H1 (cell line): ENCODE results near the gene PAIP1. TPM values are rescaled to one million over a fixed set of nuclear protein-coding genes. Genes with fewer than 3 reads are reported as not detected.

Experiments
- CTCF ChIA-PET: fragments of 300-600 bp; sonication (Branson Sonifier 250); formaldehyde crosslinking; loops from one replicate; lab custom pipeline; 2021; ENCODE audit not compliant: partially characterized antibody; lab: Charles Lee
- POLR2A ChIA-PET: fragments of 300-600 bp; sonication (Branson Sonifier 250); formaldehyde crosslinking; loops from one replicate; lab custom pipeline; 2021; ENCODE audit warnings: inconsistent platforms; ENCODE audit not compliant: partially characterized antibody; lab: Charles Lee
- DNase-seq, 2 experiments: peaks; one replicate each; pipeline versions ENCODE4 v3.0.0 to v3.0.0-alpha.2; 2010 to 2022; ENCODE audit warnings: low spot score in 2 of 2, low read depth in 1 of 2, mixed read lengths in 1 of 2
- FAIRE-seq: peaks from 2 replicates; lab custom pipeline; 2011; peaks lifted over from hg19 to GRCh38; lab: Jason Lieb, UNC
- H2AFZ ChIP-seq: 2 replicates; pipeline ENCODE4 v1.8.1; 2012; ENCODE audit warnings: low read length, inconsistent platforms
- H2AK5ac ChIP-seq: 2 replicates; pipeline ENCODE4 v1.6.1; 2013; ENCODE audit warnings: low read depth, low read length
- H2BK120ac ChIP-seq: replicated peaks from 2 replicates; pipeline ENCODE3; 2013; ENCODE audit warnings: low read depth, low read length, inconsistent platforms
- H2BK12ac ChIP-seq: 2 replicates; pipeline ENCODE4 v1.6.1; 2013; ENCODE audit warnings: low read depth, low read length
- H2BK15ac ChIP-seq: 2 replicates; pipeline ENCODE4 v1.6.1; 2013; ENCODE audit warnings: low read length
- H2BK20ac ChIP-seq: 2 replicates; pipeline ENCODE4 v1.6.1; 2013; ENCODE audit warnings: low read length
- H2BK5ac ChIP-seq: 2 replicates; pipeline ENCODE4 v1.6.1; 2013; ENCODE audit warnings: low read depth, low read length
- H3K14ac ChIP-seq: 2 replicates; pipeline ENCODE4 v1.6.1; 2013; ENCODE audit warnings: inconsistent platforms; ENCODE audit not compliant: insufficient read length
- H3K18ac ChIP-seq: 2 replicates; pipeline ENCODE4 v1.6.1; 2013; ENCODE audit warnings: low read length; ENCODE audit errors: extremely low read depth
- H3K23ac ChIP-seq: 2 replicates; pipeline ENCODE4 v1.6.1; 2013; ENCODE audit warnings: inconsistent platforms; ENCODE audit not compliant: insufficient read length
- H3K23me2 ChIP-seq: 2 replicates; pipeline ENCODE4 v1.6.1; 2013; ENCODE audit warnings: low read depth, low read length
- H3K27ac ChIP-seq: 2 replicates; pipeline ENCODE4 v1.6.1; 2011; ENCODE audit warnings: low read depth, low read length, inconsistent platforms
- H3K27me3 ChIP-seq, 4 experiments: replicated peaks in 1 of 4; 1 replicate in 1 of 4; 2 replicates in 3 of 4; pipeline versions ENCODE4 v1.6.1 to v1.8.1; 2011 to 2013; ENCODE audit warnings: low read length in 3 of 4, mild to moderate bottlenecking in 3 of 4, inconsistent platforms in 2 of 4, mixed read lengths in 2 of 4, moderate library complexity in 1 of 4; ENCODE audit not compliant: control insufficient read depth in 3 of 4, insufficient read depth in 3 of 4; ENCODE audit errors: extremely low read depth in 1 of 4
- H3K36me3 ChIP-seq, 4 experiments: 2 replicates each; pipeline versions ENCODE4 v1.6.1 to v1.8.1; 2011 to 2013; ENCODE audit warnings: mild to moderate bottlenecking in 4 of 4, low read length in 3 of 4, moderate library complexity in 2 of 4, control low read depth in 1 of 4, inconsistent platforms in 1 of 4; ENCODE audit not compliant: insufficient read depth in 4 of 4, control insufficient read depth in 2 of 4
- H3K4ac ChIP-seq: replicated peaks from 2 replicates; pipeline ENCODE3; 2013; ENCODE audit warnings: low read length, low read depth, mixed read lengths, inconsistent platforms; ENCODE audit not compliant: insufficient read length
- H3K4me1 ChIP-seq, 4 experiments: replicated peaks in 1 of 4; 1 replicate in 1 of 4; 2 replicates in 3 of 4; pipeline versions ENCODE4 v1.6.1 to v1.8.1; 2011 to 2013; ENCODE audit warnings: low read length in 3 of 4, inconsistent platforms in 2 of 4, mixed read lengths in 1 of 4; ENCODE audit not compliant: insufficient read depth in 4 of 4, control insufficient read depth in 3 of 4
- H3K4me2 ChIP-seq, 2 experiments: 2 replicates each; pipeline versions ENCODE4 v1.6.1 to v1.8.1; 2011 to 2013; ENCODE audit warnings: low read depth in 2 of 2, low read length in 2 of 2, control low read depth in 1 of 2, inconsistent platforms in 1 of 2, mild to moderate bottlenecking in 1 of 2; ENCODE audit not compliant: insufficient read depth in 1 of 2
- H3K4me3 ChIP-seq, 4 experiments: fragments of 200-600, 300-600 bp in 1 of 4; sonication (generic), shearing (Covaris generic), sonication (Bioruptor Twin) in 1 of 4; 2 replicates each; pipeline versions ENCODE4 v1.5.1 to v1.8.1; 2011 to 2016; ENCODE audit warnings: low read length in 4 of 4, low read depth in 3 of 4, control low read depth in 2 of 4, inconsistent platforms in 2 of 4, mild to moderate bottlenecking in 2 of 4, mixed read lengths in 1 of 4, moderate library complexity in 1 of 4; ENCODE audit not compliant: insufficient read depth in 2 of 4; ENCODE audit errors: extremely low read depth in 1 of 4
- H3K56ac ChIP-seq: replicated peaks from 2 replicates; pipeline ENCODE3; 2013; ENCODE audit warnings: low read depth, mild to moderate bottlenecking, mixed read lengths, low read length, inconsistent platforms; ENCODE audit not compliant: insufficient read length
- H3K79me1 ChIP-seq: 2 replicates; pipeline ENCODE4 v1.6.1; 2013; ENCODE audit warnings: low read depth, low read length, control low read depth
- H3K79me2 ChIP-seq, 2 experiments: 2 replicates each; pipeline versions ENCODE4 v1.6.1 to v1.8.1; 2012 to 2013; ENCODE audit warnings: low read length in 2 of 2, mild to moderate bottlenecking in 2 of 2, inconsistent platforms in 1 of 2; ENCODE audit not compliant: insufficient read depth in 2 of 2, control insufficient read depth in 1 of 2
- H3K9ac ChIP-seq, 4 experiments: replicated peaks in 1 of 4; 1 replicate in 1 of 4; 2 replicates in 3 of 4; pipeline versions ENCODE4 v1.6.1 to v1.8.1; 2011 to 2013; ENCODE audit warnings: low read depth in 3 of 4, low read length in 3 of 4, control low read depth in 2 of 4, mild to moderate bottlenecking in 2 of 4, moderate library complexity in 2 of 4, inconsistent platforms in 1 of 4; ENCODE audit errors: extremely low read depth in 1 of 4
- H3K9me3 ChIP-seq, 2 experiments: 2 replicates each; pipeline versions ENCODE4 v1.6.1 to v1.8.1; 2012 to 2013; ENCODE audit warnings: mild to moderate bottlenecking in 2 of 2, moderate library complexity in 2 of 2, control low read depth in 1 of 2, inconsistent platforms in 1 of 2, low read depth in 1 of 2, low read length in 1 of 2, mixed read lengths in 1 of 2; ENCODE audit not compliant: insufficient read depth in 2 of 2
- H4K20me1 ChIP-seq, 2 experiments: replicated peaks in 1 of 2; 2 replicates each; pipeline versions ENCODE3 to v1.8.1; 2011 to 2013; ENCODE audit warnings: inconsistent platforms in 2 of 2, low read length in 2 of 2, mild to moderate bottlenecking in 1 of 2; ENCODE audit not compliant: insufficient read depth in 2 of 2, control insufficient read depth in 1 of 2
- H4K5ac ChIP-seq: 2 replicates; pipeline ENCODE4 v1.6.1; 2013; ENCODE audit warnings: low read length, low read depth, mixed read lengths, inconsistent platforms; ENCODE audit not compliant: insufficient read length
- H4K8ac ChIP-seq: 2 replicates; pipeline ENCODE4 v1.8.0; 2013; ENCODE audit warnings: mild to moderate bottlenecking, moderate library complexity, low read length, inconsistent platforms; ENCODE audit not compliant: insufficient read depth; ENCODE audit errors: extremely low read depth
- H4K91ac ChIP-seq: replicated peaks from 2 replicates; pipeline ENCODE3; 2013; ENCODE audit warnings: low read length, mixed read lengths, inconsistent platforms; ENCODE audit not compliant: insufficient read length
- ASH2L ChIP-seq: fragments of 200-600, 300-600 bp; sonication (generic); IDR thresholded peaks from one replicate; pipeline ENCODE4 v1.7.1; 2017; ENCODE audit warnings: low read length
- BACH1 ChIP-seq: IDR thresholded peaks from 2 replicates; pipeline ENCODE4 v1.6.1; 2012; ENCODE audit warnings: low read length, improper control_type of control experiment
- BCL11A ChIP-seq, 2 experiments: IDR thresholded peaks; one replicate each; pipeline ENCODE4 v1.6.1; 2011; ENCODE audit warnings: low read depth in 2 of 2, low read length in 2 of 2, mild to moderate bottlenecking in 2 of 2
- CHD2 ChIP-seq: IDR thresholded peaks from 2 replicates; pipeline ENCODE4 v1.6.1; 2012; ENCODE audit warnings: low read length, improper control_type of control experiment
- EP300 ChIP-seq, 2 experiments: IDR thresholded peaks; 1 replicate in 1 of 2; 2 replicates in 1 of 2; pipeline ENCODE4 v1.6.1; 2011 to 2012; ENCODE audit warnings: low read depth in 2 of 2, low read length in 2 of 2, mild to moderate bottlenecking in 2 of 2, borderline replicate concordance in 1 of 2, inconsistent platforms in 1 of 2, moderate library complexity in 1 of 2
- GTF2F1 ChIP-seq: IDR thresholded peaks from 2 replicates; pipeline ENCODE4 v1.6.1; 2012; ENCODE audit warnings: low read depth, low read length, improper control_type of control experiment, borderline replicate concordance
- KDM1A ChIP-seq: fragments of 200-600, 300-600 bp; sonication (generic); IDR thresholded peaks from 2 replicates; pipeline ENCODE4 v1.7.1; 2016; ENCODE audit warnings: mild to moderate bottlenecking, low read length, borderline replicate concordance
- SIX5 ChIP-seq: IDR thresholded peaks from 2 replicates; pipeline ENCODE4 v1.6.1; 2011; ENCODE audit warnings: mild to moderate bottlenecking, low read depth, low read length
- TCF12 ChIP-seq: IDR thresholded peaks from 2 replicates; pipeline ENCODE4 v1.6.1; 2011; ENCODE audit warnings: low read depth, mild to moderate bottlenecking, low read length
- YY1 ChIP-seq: IDR thresholded peaks from 2 replicates; pipeline ENCODE4 v1.6.1; 2011; ENCODE audit warnings: low read depth, mild to moderate bottlenecking, low read length
- WGBS, 2 experiments: shearing (Covaris generic) in 1 of 2; methylation state at CpG; one replicate each; pipeline versions ENCODE4 v1.1.6 to v1.1.7; 2013 to 2015; ENCODE audit warnings: low lambda C conversion rate in 2 of 2, mixed read lengths in 2 of 2, inconsistent platforms in 1 of 2, low coverage in 1 of 2, missing lambda C conversion rate in 1 of 2; ENCODE audit not compliant: insufficient replicate concordance in 2 of 2, insufficient coverage in 1 of 2, insufficient read length in 1 of 2; ENCODE audit errors: extremely low coverage in 1 of 2, missing lambda C conversion rate in 1 of 2; 5-methylcytosine and 5-hydroxymethylcytosine counted together
- polyA plus RNA-seq, 7 experiments: library from polyadenylated mRNA; depleted of rRNA in 3 of 7; stranded (reverse) in 5 of 7; unstranded in 2 of 7; fragments of >200 nt in 5 of 7; fragments of 200-250 nt in 2 of 7; gene quantifications; 1 replicate in 5 of 7; 2 replicates in 1 of 7; 4 replicates in 1 of 7; pipeline versions ENCODE4 v1.2.1 to v1.2.3, GENCODE V29; 2011 to 2013; ENCODE audit warnings: missing spikeins in 2 of 7, mixed read lengths in 2 of 7
- total RNA-seq: library from RNA; stranded (reverse); fragmentation: NEBNext Ultra II Directional; extraction: Animal tissue kit (Norgen Biotek cat#: 25700); gene quantifications from 2 replicates; pipeline ENCODE4 v1.2.1, GENCODE V29; 2021
- TF ChIP-seq, protein P1 (sequence below): IDR thresholded peaks from 2 replicates; pipeline ENCODE4 v1.6.1; 2011; ENCODE audit warnings: low read depth, mild to moderate bottlenecking, low read length; ENCODE audit not compliant: insufficient read depth

The PAIP1 gene
- total and polyA plus RNA-seq, 2 of the 8 experiments (the other 6 are each of a cell fraction or from before 2014, with no cell fraction given): 62.9 to 89.5 TPM

- H3K4me3 ChIP-seq: no peak overlapping the region
- no peaks in the 10 kb centered on the region; a peak in 1 of 4 replicates for H3K79me2 ChIP-seq
- no peak overlapping the region for H2BK5ac ChIP-seq
- POLR2A ChIA-PET: interaction anchor here (0.6 to 1.9 kb wide), 5 partner anchors 11 to 131 kb away, joined by 3 to 6 read pairs (median 3); partner anchors contain the start of gene NNT
- H2AK5ac ChIP-seq: no peak overlapping the region
- FAIRE-seq: no peak
- H3K18ac ChIP-seq: no peak overlapping the region
- no peaks in the 10 kb centered on the region for H3K27me3 ChIP-seq
- H3K27ac ChIP-seq: no peak overlapping the region
- no peak overlapping the region for H3K23ac ChIP-seq
- H3K4me1 ChIP-seq: no peaks in the 10 kb centered on the region
- no peak overlapping the region for H3K4me2 ChIP-seq
- H4K8ac ChIP-seq: no peak overlapping the region
- no peak overlapping the region for H3K4ac ChIP-seq
- peaks cover 14 to 78% (median 47%) of the 10 kb centered on the region in 4 experiments for H3K36me3 ChIP-seq
- no peak overlapping the region for H2BK120ac ChIP-seq
- no peaks in the 10 kb centered on the region for H3K23me2 ChIP-seq
- H3K9ac ChIP-seq: no peak overlapping the region
- no peak for TF ChIP-seq YY1
- no peak for TF ChIP-seq BACH1
- TF ChIP-seq SIX5: no peak
- TF ChIP-seq KDM1A: no peak
- TF ChIP-seq, protein P1, sequence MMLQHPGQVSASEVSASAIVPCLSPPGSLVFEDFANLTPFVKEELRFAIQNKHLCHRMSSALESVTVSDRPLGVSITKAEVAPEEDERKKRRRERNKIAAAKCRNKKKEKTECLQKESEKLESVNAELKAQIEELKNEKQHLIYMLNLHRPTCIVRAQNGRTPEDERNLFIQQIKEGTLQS: no peak
- no peak for TF ChIP-seq EP300 (IDR thresholded peaks at IDR 0.05; ENCODE audit: borderline replicate concordance in 1 of 2, low read depth in 2 of 2, low read length in 2 of 2)
- no peak for TF ChIP-seq CHD2
- no peak for TF ChIP-seq ASH2L
- TF ChIP-seq TCF12: no peak
- TF ChIP-seq GTF2F1: no peak
- no peak for TF ChIP-seq BCL11A (IDR thresholded peaks at IDR 0.05; ENCODE audit: low read depth in 2 of 2, low read length in 2 of 2)
- 90% methylated on average over 6 of the region's 6 CpGs; no CpG with 5 or more reads in 1 of the 2 experiments for WGBS, 2 experiments
- CTCF ChIA-PET: interaction anchor here (0.6 to 1.3 kb wide), 3 partner anchors 14 to 91 kb away, joined by 3 to 4 read pairs (median 3); no protein-coding TSS in a partner anchor
- no peak overlapping the region for H3K14ac ChIP-seq
- no peak overlapping the region for H2BK20ac ChIP-seq
- H3K79me1 ChIP-seq: no peaks in the 10 kb centered on the region; the same call in 1 of the 2 replicates
- no peak overlapping the region for H2BK12ac ChIP-seq
- no peak overlapping the region for H2BK15ac ChIP-seq
- H4K5ac ChIP-seq: no peak overlapping the region
- no peak for DNase-seq
- H4K91ac ChIP-seq: no peak overlapping the region
- no peak overlapping the region for H2AFZ ChIP-seq
- H3K56ac ChIP-seq: no peak overlapping the region
- H4K20me1 ChIP-seq: peaks cover 2 to 3% of the 10 kb centered on the region in 2 experiments
- no peaks in the 10 kb centered on the region for H3K9me3 ChIP-seq
These were observed 16.1 kb downstream of the PAIP1 start for GRCh38 chr5:43540746-43541145.
